OCI-LY7 (cell line): Measurements from ENCODE around the gene SEMA4D. TPM values are rescaled to one million over a fixed set of nuclear protein-coding genes. Genes with fewer than 3 reads are reported as not detected.

Source experiments
- BruUV-seq: library from RNA; stranded (reverse); fragments of 400-500 nt; replicated peaks from 2 replicates; lab custom pipeline; 2021; lab: Mats Ljungman, UMichigan
- CTCF ChIA-PET: fragments of 300-600 bp; sonication (Branson Sonifier 250); formaldehyde crosslinking; loops from one replicate; lab custom pipeline; 2022; ENCODE audit warnings: antibody characterized with exemption; ENCODE audit not compliant: unreplicated experiment; lab: Charles Lee
- POLR2A ChIA-PET: fragments of 300-600 bp; sonication (Branson Sonifier 250); formaldehyde crosslinking; loops from one replicate; lab custom pipeline; 2022; ENCODE audit warnings: antibody characterized with exemption; lab: Charles Lee
- DNase-seq: peaks from one replicate; pipeline ENCODE4 v3.0.0-alpha.2; 2015; ENCODE audit warnings: low spot score
- H2AFZ ChIP-seq: fragments of 200-600 bp; sonication (generic), shearing (Covaris generic); 2 replicates; pipeline ENCODE4 v1.6.1; 2014; ENCODE audit warnings: mild to moderate bottlenecking, antibody characterized with exemption, low read length, moderate library complexity
- H3K27ac ChIP-seq: fragments of 200-600 bp; sonication (generic); 2 replicates; pipeline ENCODE4 v1.5.1; 2014; ENCODE audit warnings: mixed run types, low read depth, mild to moderate bottlenecking, moderate library complexity, low read length, inconsistent platforms; ENCODE audit not compliant: poor library complexity, severe bottlenecking
- H3K36me3 ChIP-seq: fragments of 200-600 bp; sonication (generic); 2 replicates; pipeline ENCODE4 v1.6.1; 2014; ENCODE audit warnings: mild to moderate bottlenecking, antibody characterized with exemption, low read length, moderate library complexity, mixed read lengths; ENCODE audit not compliant: insufficient read depth
- H3K4me1 ChIP-seq: fragments of 200-600 bp; sonication (generic); 2 replicates; pipeline ENCODE4 v1.5.1; 2014; ENCODE audit warnings: mild to moderate bottlenecking, low read length; ENCODE audit not compliant: insufficient read depth, poor library complexity, severe bottlenecking
- H3K4me2 ChIP-seq: fragments of 200-600 bp; sonication (generic); 2 replicates; pipeline ENCODE4 v1.6.1; 2014; ENCODE audit warnings: mild to moderate bottlenecking, low read length
- H3K4me3 ChIP-seq: fragments of 200-600 bp; sonication (generic); 2 replicates; pipeline ENCODE4 v1.5.1; 2014; ENCODE audit warnings: mild to moderate bottlenecking, low read depth, low read length; ENCODE audit not compliant: poor library complexity, severe bottlenecking
- H3K79me2 ChIP-seq: fragments of 200-600 bp; sonication (generic); 2 replicates; pipeline ENCODE4 v1.6.1; 2016; ENCODE audit warnings: low read depth, mild to moderate bottlenecking, low read length, moderate library complexity, mixed read lengths; ENCODE audit not compliant: insufficient read depth
- H3K9me2 ChIP-seq: fragments of 200-600 bp; sonication (generic); 2 replicates; pipeline ENCODE4 v1.6.1; 2016; ENCODE audit warnings: mild to moderate bottlenecking, low read length, mixed read lengths; ENCODE audit not compliant: insufficient read depth
- H3K9me3 ChIP-seq: fragments of 200-600 bp; sonication (generic); 2 replicates; pipeline ENCODE4 v1.6.1; 2014; ENCODE audit warnings: mild to moderate bottlenecking, mixed run types, low read length, mixed read lengths
- H4K20me1 ChIP-seq: fragments of 200-600 bp; sonication (generic); 2 replicates; pipeline ENCODE4 v1.6.1; 2014; ENCODE audit warnings: mild to moderate bottlenecking, antibody characterized with exemption, low read length, moderate library complexity, mixed read lengths; ENCODE audit not compliant: insufficient read depth
- EZH2phosphoT487 ChIP-seq: fragments of 200-600 bp; sonication (generic); IDR thresholded peaks from 2 replicates; pipeline ENCODE4 v1.6.1; 2018; ENCODE audit warnings: low read depth, borderline replicate concordance, mild to moderate bottlenecking, mixed run types, antibody characterized with exemption, low read length, moderate library complexity, mixed read lengths
- intact Hi-C: fragments of 100-400 bp; cut with micrococcal nuclease; formaldehyde crosslinking; loops from one replicate; pipeline ENCODE4 v1.10.0; 2022; ENCODE audit not compliant: unreplicated experiment
- total RNA-seq, 2 experiments: library from RNA; depleted of rRNA in 1 of 2; stranded (reverse); fragments of >200 nt in 1 of 2; shearing (Covaris generic) in 1 of 2; gene quantifications; 2 replicates each; pipeline ENCODE4 v1.2.3, GENCODE V29; 2014 to 2022
- TF ChIP-seq, protein P1 (sequence below): fragments of 200-600 bp; sonication (generic); conservative IDR thresholded peaks from 2 replicates; pipeline ENCODE4 v1.5.1; 2014; ENCODE audit warnings: mild to moderate bottlenecking, antibody characterized with exemption, low read length, moderate library complexity, mixed read lengths

Gene SEMA4D
- total RNA-seq, 2 experiments from 2014 or later = 28.5 to 60.5 TPM

DNA sequence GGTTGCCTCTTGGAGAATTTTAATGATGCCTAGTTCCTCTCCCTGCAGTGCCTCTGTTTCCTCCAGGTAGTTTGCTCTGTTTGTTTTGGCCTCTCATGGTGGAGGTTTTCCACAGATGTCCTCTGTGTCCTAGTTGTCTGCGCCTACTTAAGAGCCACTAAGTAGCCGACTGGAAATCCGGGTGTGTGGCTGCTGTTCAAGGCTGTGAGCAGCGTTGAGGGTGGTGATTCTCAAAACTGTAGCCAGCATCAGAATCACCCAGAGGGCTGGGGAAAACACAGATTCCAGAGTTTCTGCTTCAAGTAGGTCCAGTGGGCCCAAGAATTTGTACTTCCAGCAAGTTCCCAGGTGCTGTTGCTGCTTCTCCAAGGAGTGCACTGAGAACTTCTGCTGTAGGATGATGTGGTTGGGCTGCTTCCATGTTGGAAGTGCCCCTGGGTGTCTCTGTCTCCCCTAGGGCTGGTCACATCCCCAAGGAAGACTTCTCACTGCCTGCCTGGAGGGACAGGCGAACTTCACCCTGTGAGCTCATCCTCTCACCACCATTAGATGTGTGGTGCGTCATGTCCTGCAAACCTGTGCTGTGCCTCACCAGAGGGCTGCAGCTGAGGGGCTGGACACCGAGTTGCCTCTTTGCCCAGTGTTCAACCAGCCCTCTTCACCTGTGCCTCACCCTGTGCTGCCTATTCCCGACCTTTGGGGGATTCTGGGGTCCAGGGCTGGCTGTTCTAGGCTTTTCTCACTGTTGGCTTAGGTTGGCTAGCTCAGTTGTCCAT lies 144.9 kb downstream of the SEMA4D start:
- Histone ChIP-seq H3K4me3 (no peak overlapping the region), H3K27ac (no peak overlapping the region), H3K9me3 (no peaks in the 10 kb centered on the region), H4K20me1 (no peaks in the 10 kb centered on the region), H3K4me2 (no peak overlapping the region), H3K79me2 (no peaks in the 10 kb centered on the region), H3K9me2 (no peaks in the 10 kb centered on the region), H3K36me3 (peaks cover 100% of the 10 kb centered on the region), H3K4me1 (no peaks in the 10 kb centered on the region), H2AFZ (no peak overlapping the region)
- ChIA-PET CTCF (no interaction called here), POLR2A (no interaction called here)
- TF ChIP-seq, protein P1, sequence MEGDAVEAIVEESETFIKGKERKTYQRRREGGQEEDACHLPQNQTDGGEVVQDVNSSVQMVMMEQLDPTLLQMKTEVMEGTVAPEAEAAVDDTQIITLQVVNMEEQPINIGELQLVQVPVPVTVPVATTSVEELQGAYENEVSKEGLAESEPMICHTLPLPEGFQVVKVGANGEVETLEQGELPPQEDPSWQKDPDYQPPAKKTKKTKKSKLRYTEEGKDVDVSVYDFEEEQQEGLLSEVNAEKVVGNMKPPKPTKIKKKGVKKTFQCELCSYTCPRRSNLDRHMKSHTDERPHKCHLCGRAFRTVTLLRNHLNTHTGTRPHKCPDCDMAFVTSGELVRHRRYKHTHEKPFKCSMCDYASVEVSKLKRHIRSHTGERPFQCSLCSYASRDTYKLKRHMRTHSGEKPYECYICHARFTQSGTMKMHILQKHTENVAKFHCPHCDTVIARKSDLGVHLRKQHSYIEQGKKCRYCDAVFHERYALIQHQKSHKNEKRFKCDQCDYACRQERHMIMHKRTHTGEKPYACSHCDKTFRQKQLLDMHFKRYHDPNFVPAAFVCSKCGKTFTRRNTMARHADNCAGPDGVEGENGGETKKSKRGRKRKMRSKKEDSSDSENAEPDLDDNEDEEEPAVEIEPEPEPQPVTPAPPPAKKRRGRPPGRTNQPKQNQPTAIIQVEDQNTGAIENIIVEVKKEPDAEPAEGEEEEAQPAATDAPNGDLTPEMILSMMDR = no peak
- TF ChIP-seq EZH2phosphoT487 = no peak
- no peak for DNase-seq
- intact Hi-C loops = no loop called here
- BruUV-seq = no TSS peak

DNA sequence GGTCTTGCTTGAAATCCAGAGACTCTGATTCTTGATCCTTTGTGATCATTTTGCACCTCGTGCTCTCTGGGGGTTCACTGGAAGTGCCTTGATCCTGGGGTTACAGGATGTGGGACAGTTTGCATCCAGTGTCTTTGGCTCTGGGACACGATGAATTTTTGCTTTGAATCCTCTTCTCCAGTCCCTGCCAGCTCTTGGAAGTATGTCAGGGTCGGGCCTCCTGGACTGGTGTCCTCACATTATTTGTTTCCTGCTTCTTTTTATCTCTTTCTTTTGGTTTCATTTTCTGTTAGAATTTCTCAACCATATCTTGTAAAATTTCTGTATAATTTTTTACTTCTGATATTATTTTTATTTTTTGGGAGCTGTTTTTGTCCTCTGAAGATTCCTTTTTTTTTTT lies 145.5 kb downstream of the SEMA4D start:
- H3K4me2 ChIP-seq = no peak overlapping the region
- intact Hi-C loops = no loop called here
- CTCF ChIA-PET = no interaction called here
- no peaks in the 10 kb centered on the region for H3K4me1 ChIP-seq
- no peaks in the 10 kb centered on the region for H3K9me2 ChIP-seq
- H3K36me3 ChIP-seq = peaks cover 100% of the 10 kb centered on the region
- POLR2A ChIA-PET = interaction anchor here (1.3 kb wide), 1 partner anchor 27 kb away, joined by 4 read pairs; no protein-coding TSS in a partner anchor
- no peaks in the 10 kb centered on the region for H4K20me1 ChIP-seq
- H3K27ac ChIP-seq = no peak overlapping the region
- H2AFZ ChIP-seq = no peak overlapping the region
- no peak for TF ChIP-seq EZH2phosphoT487
- TF ChIP-seq, protein P1 = no peak
- H3K9me3 ChIP-seq = no peaks in the 10 kb centered on the region
- H3K4me3 ChIP-seq = no peak overlapping the region
- no peaks in the 10 kb centered on the region for H3K79me2 ChIP-seq
- BruUV-seq = no TSS peak
- no peak for DNase-seq
